ENCODE measurements around the gene CPSF4L. TPM values are rescaled to one million over a fixed set of nuclear protein-coding genes. Genes with fewer than 3 reads are reported as not detected.

The CPSF4L gene
- polyA plus RNA-seq, 12 donors, result 0.20 to 0.24 TPM; not detected in 10

GRCh38 chr17:73290399-73291259, 28.9 kb upstream of the CPSF4L start:
- no peak for DNase-seq

- no peak for DNase-seq
Observed at GRCh38 chr17:73289549-73290254, 28.0 kb upstream of the CPSF4L start.

DNA sequence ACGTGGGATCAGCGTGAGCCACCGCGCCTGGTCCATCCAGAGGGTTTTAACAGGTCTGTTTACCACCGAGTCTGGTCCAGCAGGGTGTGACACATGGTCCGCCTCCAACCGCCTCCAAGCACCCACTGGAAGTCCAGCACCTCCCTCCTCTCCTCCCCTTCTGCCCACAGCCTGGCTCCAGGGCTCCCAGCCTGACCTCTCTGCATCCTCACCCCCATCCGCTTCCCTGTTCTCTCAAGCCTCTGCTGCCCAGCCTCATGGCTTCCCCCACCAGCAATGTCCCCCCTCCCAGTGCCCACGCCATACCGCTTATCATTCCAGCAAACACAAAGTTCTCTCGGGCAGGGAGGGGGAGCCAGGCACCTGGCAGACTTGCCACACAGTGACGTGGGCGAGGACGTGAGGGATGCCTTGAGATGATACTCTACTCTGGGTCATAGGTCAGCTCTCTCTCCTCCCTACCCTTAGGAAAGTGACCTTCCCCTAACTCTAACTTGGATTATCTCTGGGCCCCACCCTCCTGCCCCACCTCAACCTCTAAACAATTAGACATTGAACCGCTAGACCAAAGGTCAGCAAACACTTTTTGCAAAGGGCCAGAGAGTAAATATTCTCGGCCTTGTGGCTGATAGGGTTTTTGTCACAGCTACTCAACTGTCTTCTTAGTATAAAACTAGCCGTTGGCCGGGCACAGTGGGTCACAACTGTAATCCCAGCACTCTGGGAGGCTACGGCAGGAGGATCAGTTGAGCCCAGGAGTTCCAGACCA, 27.0 kb upstream of the CPSF4L start:
- DNase-seq, result no peak

DNA sequence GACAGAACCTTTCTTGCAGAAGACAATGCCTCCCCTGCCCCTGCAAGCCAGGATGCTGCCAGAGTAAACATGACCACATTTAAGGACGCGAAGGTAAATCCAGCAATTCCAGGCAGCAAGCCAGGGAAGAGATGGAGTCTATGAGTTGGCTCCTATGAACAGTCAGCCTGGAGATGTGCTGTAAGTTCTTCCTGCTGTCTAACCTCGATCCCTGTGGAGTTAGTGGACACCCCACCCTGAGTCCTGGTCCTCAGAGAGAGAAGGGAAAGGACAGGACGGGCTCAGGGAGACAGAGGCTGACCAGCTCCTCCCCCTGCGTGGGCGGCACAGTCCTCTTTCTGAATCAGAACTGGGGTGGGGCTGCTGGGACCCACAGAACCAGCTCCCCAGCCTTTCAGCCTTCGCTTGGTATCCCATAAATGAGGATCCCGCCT, 25.2 kb upstream of the CPSF4L start:
- DNase-seq, result no peak

GRCh38 chr17:73285916-73286862, 24.5 kb upstream of the CPSF4L start:
- DNase-seq, result no peak

DNA sequence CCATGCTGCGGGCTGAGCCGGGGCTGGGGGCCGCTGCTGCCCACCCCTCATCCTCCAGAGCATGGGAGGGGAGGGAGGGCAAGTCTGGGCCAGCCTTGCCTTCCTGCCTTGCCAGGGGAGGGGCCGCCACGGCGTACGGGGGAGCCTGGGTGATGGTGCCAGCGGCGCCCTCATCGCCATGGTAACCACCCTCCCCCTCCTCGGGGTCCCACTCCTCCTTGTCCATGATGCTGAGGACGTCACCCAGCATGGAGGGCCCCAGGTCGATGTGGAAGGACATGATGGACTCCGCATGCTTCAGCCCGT, 23.9 kb upstream of the CPSF4L start:
- DNase-seq, result no peak

GRCh38 chr17:73284906-73285602, 23.4 kb upstream of the CPSF4L start:
- no peak for DNase-seq

- no peak for DNase-seq
Observed at GRCh38 chr17:73284354-73284753, 22.7 kb upstream of the CPSF4L start.

DNA sequence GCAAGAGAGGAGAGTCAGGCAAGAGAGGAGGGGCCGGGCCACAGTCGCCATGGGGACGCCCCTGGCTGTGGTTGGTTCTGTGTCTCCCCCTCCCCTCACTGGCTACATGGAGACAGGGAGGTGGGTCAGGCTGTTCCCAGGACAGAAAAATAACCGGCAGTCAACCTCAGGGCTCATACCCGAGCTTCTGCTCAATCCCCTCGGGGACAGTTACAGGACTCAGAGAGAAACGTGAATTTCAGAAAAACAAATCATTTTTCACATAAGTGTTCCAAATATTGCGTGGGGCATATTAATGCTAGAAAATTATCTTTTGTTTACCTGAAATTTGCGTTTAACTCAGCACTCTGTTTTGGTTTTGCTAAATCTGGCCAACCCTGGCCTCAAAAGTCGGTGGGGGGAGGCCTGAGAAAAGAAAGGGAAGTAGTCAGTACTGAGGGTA, 22.2 kb upstream of the CPSF4L start:
- no peak for DNase-seq

DNA sequence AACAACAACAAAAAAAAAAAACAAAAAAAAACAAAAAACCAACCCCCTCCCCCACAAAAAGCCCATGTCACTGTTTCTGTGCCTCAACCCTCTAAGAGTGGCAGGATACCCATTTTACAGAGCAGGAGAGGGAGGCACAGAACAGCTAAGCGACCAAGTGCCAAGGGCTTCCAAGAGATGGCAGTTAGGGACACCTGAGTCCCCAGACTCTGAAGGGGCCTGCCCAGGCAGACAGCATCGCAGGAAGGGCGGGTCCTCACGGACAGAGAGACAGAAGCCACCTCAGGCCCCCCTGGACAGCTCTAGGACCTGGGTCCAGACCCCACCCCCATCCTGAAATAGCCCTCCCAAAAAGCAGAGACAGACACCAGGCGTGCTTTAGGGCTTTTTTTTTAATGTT, 21.6 kb upstream of the CPSF4L start:
- no peak for DNase-seq

GRCh38 chr17:73282629-73283028, 20.9 kb upstream of the CPSF4L start:
- no peak for DNase-seq

GRCh38 chr17:73281928-73282327, 20.2 kb upstream of the CPSF4L start:
- DNase-seq, result no peak

DNA sequence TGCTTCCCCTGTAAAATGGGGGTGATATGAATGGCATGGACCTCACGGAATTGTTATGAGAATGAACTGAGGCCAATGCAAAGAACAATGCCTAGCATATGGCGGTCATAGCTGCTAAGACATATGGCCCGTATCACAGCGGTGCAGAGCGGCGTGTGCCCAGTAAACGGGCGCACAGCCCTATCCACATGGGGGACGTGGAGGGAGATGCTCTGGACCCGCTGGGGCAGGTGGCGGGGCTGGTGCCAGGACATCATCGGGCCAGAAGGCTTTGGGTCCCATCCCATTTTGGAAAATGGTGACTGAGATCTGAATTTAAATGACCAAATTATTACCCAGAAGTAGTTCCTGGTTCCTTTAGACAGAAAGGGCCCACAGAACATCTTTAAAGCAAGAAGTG, 18.5 kb upstream of the CPSF4L start:
- no peak for DNase-seq

GRCh38 chr17:73279704-73280103, 18.0 kb upstream of the CPSF4L start:
- DNase-seq, result no peak

DNA sequence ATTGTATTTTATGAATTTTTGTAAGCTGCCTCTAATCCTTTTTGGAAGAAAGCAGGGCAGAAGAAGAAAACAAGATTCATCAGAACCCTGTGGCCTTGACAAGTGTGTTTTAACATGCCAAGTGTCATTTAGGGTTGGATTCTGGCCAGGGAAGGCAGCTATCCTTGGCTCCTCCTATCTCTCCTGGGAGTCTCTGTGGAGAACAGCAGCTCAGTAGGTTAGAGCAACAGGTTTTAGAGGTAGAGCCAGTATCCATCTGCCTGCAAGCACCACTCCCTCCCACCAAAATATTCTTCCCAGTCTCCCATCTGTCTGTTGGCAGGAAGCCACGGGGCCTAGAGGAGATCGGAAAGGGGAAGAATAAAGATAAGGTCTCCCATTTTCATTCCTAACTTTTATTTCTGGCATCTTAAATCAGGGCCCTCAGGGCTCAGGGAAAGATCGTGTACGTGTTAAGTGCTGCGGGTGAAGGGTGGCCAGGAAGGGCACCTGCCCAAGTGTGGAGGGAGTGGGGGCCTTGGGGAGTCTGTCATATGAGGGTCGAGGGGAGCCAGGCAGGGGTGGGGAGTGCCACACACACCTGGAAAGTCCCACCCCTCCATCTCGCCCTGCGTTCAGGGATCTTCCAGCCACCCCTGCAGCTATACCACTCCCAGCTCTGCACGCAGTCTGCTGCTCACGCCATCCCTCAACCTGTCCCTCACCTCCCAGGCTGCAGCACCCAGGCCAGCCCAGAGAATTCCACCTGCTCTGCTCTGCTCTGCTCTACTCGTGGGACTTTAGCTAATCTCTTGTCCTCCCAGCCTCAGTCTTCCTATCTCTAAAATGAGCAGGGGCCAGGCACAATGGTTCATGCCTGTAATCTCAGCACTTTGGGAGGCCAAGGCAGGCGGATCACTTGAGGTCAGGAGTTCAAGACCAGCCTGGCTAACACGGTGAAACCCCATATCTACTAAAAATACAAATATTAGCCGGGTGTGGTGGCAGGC, 17.1 kb upstream of the CPSF4L start:
- DNase-seq, result peak; percentile 58

- DNase-seq, result no peak
Observed at GRCh38 chr17:73278049-73278464, 16.4 kb upstream of the CPSF4L start.

DNA sequence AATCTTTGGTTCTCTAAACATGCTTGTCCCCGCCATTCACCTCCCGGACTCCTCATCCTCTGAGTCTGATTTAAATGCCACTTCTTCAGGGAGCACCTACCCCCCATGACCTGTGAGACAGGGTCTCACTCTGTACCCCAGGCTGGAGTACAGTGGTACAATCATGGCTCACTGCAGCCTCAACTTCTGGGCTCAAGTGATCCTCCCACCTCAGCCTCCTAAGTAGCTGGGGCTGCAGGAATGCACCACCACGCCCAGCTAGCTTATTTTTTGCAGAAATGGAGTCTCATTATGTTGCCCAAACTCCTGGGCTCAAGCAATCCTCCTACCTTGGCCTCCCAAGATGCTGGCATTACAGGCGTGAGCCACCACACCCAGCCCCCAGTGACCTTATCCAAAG, 12.8 kb upstream of the CPSF4L start:
- no peak for DNase-seq

DNA sequence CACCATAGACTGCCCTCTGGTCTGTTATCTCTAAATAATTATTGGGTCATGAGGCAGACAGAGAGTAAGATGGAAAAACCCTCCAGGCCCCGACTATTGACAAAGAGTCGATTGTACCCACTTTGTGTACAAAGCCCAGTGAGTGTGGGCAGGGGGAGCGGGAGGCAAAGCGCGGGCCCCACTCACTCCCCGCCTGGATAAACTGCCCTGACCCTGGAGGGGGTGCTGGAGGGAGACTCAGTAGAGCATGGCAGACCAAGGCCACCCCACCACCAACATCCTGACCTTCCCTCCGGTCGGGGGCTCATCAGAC, 11.2 kb upstream of the CPSF4L start:
- no peak for DNase-seq

DNA sequence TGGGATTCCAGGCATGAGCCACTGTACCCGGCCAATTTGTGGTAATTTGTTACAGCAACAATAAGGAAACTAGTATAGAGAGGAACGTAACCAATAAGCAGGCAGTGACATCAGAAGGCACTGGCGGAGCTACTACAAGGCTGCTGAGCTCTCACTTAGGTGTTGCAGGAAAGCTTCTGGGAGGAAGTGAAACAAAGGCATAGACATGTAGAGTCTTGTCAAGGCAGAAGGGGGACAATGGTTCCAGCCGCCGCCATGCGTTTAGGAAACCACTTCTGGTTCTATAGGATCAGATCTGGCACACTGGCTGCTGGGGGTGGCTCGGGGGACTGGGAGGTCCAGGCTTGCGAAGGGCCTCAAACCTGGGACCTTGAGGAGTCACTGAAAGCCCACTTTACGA, 9.4 kb upstream of the CPSF4L start:
- DNase-seq, result no peak

GRCh38 chr17:73269791-73270190, 8.1 kb upstream of the CPSF4L start:
- no peak for DNase-seq

Data from muscle of arm (tissue), 12 donors.